ENCODE measurements around the gene NME2.
A peak's percentile ranks its signal among the peaks of the same experiment; 100 is the strongest.

NME2 gene

DNA sequence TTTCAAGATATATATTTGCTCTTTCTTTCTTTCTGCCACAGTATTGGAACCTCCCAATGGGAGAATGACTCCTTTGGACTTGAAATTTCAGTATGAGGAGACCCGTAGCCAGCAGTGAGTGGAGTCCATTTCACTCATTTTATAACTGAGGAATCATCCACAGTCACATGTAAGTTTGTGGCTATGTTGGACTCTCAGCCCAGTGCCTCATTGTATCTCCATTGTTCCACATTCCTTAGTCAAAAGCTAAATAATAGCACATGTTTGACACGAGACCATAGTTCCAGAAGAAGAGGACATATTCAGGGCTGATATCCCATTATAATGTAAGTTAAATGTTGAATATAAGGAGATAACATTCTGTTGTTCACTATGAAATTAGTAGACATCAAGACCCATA is 32.8 kb upstream of the NME2 start:
- DNase-seq (ENCODE audit: insufficient read length, low spot score) (no peak), FAIRE-seq (no peak)
- no peak for TF ChIP-seq POLR2A (IDR thresholded peaks at IDR 0.05; ENCODE audit: low read depth, low read length)

GRCh38 chr17:51135956-51136355 is 30.3 kb upstream of the NME2 start:
- DNase-seq (ENCODE audit: insufficient read length, low spot score) = no peak
- no peak for TF ChIP-seq POLR2A (IDR thresholded peaks at IDR 0.05; ENCODE audit: low read depth, low read length)
- no peak for FAIRE-seq

- DNase-seq (ENCODE audit: insufficient read length, low spot score) (no peak), FAIRE-seq (no peak)
- no peak for TF ChIP-seq POLR2A (IDR thresholded peaks at IDR 0.05; ENCODE audit: low read depth, low read length)
Observed at GRCh38 chr17:51142597-51142996, 23.6 kb upstream of the NME2 start.

DNA sequence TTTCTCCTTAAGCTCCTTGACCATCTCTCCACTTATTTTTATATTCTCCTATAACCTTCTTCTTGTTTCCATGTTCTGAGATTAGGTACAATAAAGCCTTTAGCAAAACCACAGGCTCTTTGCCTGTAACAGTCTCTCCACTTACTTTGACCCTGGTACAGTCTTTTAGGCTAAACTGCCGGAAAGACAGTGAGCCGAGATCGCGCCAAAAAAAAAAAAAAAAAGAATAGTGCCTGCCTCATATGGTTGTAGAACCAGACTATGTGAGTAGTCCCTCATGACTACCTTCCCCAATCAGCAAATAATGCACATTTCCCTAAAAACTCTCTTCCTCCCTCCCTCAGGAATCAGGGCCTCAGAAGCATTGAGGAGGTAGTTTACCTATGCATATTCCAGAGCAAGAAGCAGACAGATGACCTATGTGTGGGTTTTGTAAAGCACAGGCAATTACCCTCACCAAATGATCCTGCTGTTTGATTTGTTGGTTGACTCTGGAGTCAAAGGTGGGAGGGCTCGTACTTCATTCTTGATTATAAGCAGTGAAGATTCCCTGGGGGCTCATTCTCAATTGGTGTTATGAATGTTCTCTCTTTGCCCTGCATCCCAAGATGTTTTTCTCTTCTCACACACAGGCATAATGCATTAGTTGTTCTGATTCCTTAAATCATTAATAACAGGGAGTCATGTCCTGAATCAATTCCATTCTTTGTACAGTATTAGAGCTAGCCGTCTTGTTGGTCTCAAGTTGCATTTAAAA is 21.8 kb upstream of the NME2 start:
- DNase-seq (ENCODE audit: insufficient read length, low spot score) = no peak
- no peak for FAIRE-seq
- no peak for TF ChIP-seq POLR2A (IDR thresholded peaks at IDR 0.05; ENCODE audit: low read depth, low read length)

DNA sequence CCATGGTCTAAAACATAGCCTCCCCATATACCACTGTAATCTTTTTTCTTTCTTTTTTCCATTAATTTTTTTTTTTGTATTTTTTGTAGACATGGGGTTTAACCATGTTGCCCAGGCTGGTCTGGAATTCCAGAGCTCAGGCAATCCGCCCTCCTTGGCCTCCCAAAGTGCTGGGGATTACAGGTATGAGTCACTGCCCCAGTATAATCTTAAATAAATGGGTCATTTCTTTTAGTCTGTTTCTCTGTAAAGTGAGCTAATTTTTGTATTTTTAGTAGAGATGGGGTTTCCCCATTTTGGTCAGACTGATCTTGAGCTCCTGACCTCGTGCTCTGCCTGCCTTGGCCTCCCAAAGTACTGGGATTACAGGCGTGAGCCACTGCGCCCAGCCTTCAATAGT is 18.6 kb upstream of the NME2 start:
- TF ChIP-seq POLR2A (IDR thresholded peaks at IDR 0.05; ENCODE audit: low read depth, low read length) = no peak
- FAIRE-seq (no peak), DNase-seq (ENCODE audit: insufficient read length, low spot score) (no peak)

DNA sequence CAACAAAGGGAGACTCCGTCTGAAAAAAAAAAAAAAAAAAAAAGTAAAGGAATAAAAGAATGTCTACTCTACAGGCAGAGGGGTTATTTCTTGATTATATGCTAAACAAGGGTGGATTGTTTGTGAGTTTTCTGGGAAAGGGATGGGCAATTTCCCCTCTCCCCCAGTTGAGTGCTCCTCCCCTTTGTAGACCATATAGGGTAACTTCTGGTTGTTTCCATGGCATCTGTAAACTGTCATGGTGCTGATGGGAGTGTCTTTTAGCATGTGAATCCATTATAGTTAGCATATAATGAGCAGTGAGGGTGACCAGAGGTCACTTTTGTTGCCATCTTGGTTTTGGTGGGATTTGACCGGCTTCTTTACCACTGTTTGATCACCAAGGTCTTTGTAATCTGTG is 17.0 kb upstream of the NME2 start:
- no peak for TF ChIP-seq POLR2A (IDR thresholded peaks at IDR 0.05; ENCODE audit: low read depth, low read length)
- DNase-seq (ENCODE audit: insufficient read length, low spot score) (no peak), FAIRE-seq (no peak)

- DNase-seq (ENCODE audit: insufficient read length, low spot score) = no peak
- no peak for TF ChIP-seq POLR2A (IDR thresholded peaks at IDR 0.05; ENCODE audit: low read depth, low read length)
- no peak for FAIRE-seq
Observed at GRCh38 chr17:51150932-51151331, 15.3 kb upstream of the NME2 start.

- FAIRE-seq (no peak), DNase-seq (ENCODE audit: insufficient read length, low spot score) (no peak)
- no peak for TF ChIP-seq POLR2A (IDR thresholded peaks at IDR 0.05; ENCODE audit: low read depth, low read length)
Observed at GRCh38 chr17:51152766-51153209, 13.4 kb upstream of the NME2 start.

GRCh38 chr17:51153210-51154072 is 12.8 kb upstream of the NME2 start, which contains the start of gene NME1:
Gene NME1, plus strand, starts transcription at chr17:51153559. Its CDS starts 2,096 bp downstream, at chr17:51155655.
- FAIRE-seq (peak; percentile 92), DNase-seq (ENCODE audit: insufficient read length, low spot score) (peak; percentile 90)
- peak; percentile 64; the same call in 1 of the 2 replicates for TF ChIP-seq POLR2A (IDR thresholded peaks at IDR 0.05; ENCODE audit: low read depth, low read length)

- TF ChIP-seq POLR2A (IDR thresholded peaks at IDR 0.05; ENCODE audit: low read depth, low read length) = no peak
- DNase-seq (ENCODE audit: insufficient read length, low spot score) = no peak
Observed at GRCh38 chr17:51154176-51154575, 12.0 kb upstream of the NME2 start.

GRCh38 chr17:51155416-51155815 is 10.8 kb upstream of the NME2 start:
- no peak for TF ChIP-seq POLR2A (IDR thresholded peaks at IDR 0.05; ENCODE audit: low read depth, low read length)
- no peak for FAIRE-seq
- no peak for DNase-seq (ENCODE audit: insufficient read length, low spot score)

More at GRCh38 chr17:51154176-51154575, 12.0 kb upstream of the NME2 start:
- FAIRE-seq = no peak

GRCh38 chr17:51159604-51160003 is 6.6 kb upstream of the NME2 start:
- TF ChIP-seq POLR2A (IDR thresholded peaks at IDR 0.05; ENCODE audit: low read depth, low read length) = no peak
- DNase-seq (ENCODE audit: insufficient read length, low spot score) (no peak), FAIRE-seq (no peak)

DNA sequence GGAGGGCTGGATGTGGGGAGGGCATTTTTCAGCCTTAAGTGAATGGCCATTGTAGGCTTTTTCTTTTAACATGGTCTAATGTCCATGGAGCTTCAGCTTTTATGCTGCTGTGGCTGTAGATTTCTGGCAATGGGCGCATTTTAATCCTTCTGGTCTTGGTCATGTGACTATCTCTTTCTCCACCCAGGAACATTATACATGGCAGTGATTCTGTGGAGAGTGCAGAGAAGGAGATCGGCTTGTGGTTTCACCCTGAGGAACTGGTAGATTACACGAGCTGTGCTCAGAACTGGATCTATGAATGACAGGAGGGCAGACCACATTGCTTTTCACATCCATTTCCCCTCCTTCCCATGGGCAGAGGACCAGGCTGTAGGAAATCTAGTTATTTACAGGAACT is 4.7 kb upstream of the NME2 start:
- no peak for FAIRE-seq
- no peak for DNase-seq (ENCODE audit: insufficient read length, low spot score)
- no peak for TF ChIP-seq POLR2A (IDR thresholded peaks at IDR 0.05; ENCODE audit: low read depth, low read length)

- no peak for FAIRE-seq
- TF ChIP-seq POLR2A (IDR thresholded peaks at IDR 0.05; ENCODE audit: low read depth, low read length) = no peak
Observed at GRCh38 chr17:51164911-51165679, 1.1 kb upstream of the NME2 start.

More at GRCh38 chr17:51164911-51165679, 1.1 kb upstream of the NME2 start:
- DNase-seq (ENCODE audit: insufficient read length, low spot score) = no peak
